A549 (cell line): Measurements from ENCODE around the gene DHTKD1. TPM values are rescaled to one million over a fixed set of nuclear protein-coding genes. Genes with fewer than 3 reads are reported as not detected.
A peak's percentile ranks its signal among the peaks of the same experiment; 100 is the strongest.

Experiments used
- ATAC-seq, 2 experiments: fragments of 200-7000 bp in 1 of 2; fragments of >200 bp in 1 of 2; cut with Nextera tagmentation in 1 of 2; cut with Tn5 transposase in 1 of 2; 3 replicates each; pipeline versions ENCODE4 v1.8.0 to v1.9.1; 2018 to 2020; ENCODE audit warnings: mild to moderate bottlenecking in 1 of 2, moderate library complexity in 1 of 2
- CTCF ChIA-PET: fragments of 300-600 bp; sonication (Branson Sonifier 250); formaldehyde crosslinking; extraction: SDS; loops from one replicate; lab custom pipeline; 2021; ENCODE audit warnings: antibody characterized with exemption, inconsistent platforms; lab: Yijun Ruan, JAX
- POLR2A ChIA-PET: fragments of 350-600 bp; formaldehyde crosslinking; extraction: SDS; loops from one replicate; lab custom pipeline; 2021; ENCODE audit warnings: antibody characterized with exemption, inconsistent platforms; lab: Yijun Ruan, JAX
- DNase-seq, 2 experiments: peaks; one replicate each; pipeline versions ENCODE4 v3.0.0 to v3.0.0-alpha.2; 2011 to 2016; ENCODE audit warnings: low read depth in 1 of 2, low spot score in 1 of 2
- FAIRE-seq: peaks from 2 replicates; lab custom pipeline; 2011; peaks lifted over from hg19 to GRCh38; lab: Jason Lieb, UNC
- H3K27ac ChIP-seq, 2 experiments: fragments of >200 bp; sonication (Bioruptor Twin); formaldehyde crosslinking; 3 replicates each; pipeline ENCODE4 v1.5.1; 2016 to 2017
- H3K4me1 ChIP-seq: fragments of >200 bp; sonication (Bioruptor Twin); formaldehyde crosslinking; 3 replicates; pipeline ENCODE4 v1.6.1; 2016
- H3K4me2 ChIP-seq: fragments of >200 bp; sonication (Bioruptor Twin); formaldehyde crosslinking; 3 replicates; pipeline ENCODE4 v1.6.1; 2016
- H3K4me3 ChIP-seq: fragments of >200 bp; sonication (Bioruptor Twin); formaldehyde crosslinking; 3 replicates; pipeline ENCODE4 v1.5.1; 2016
- H3K9me3 ChIP-seq: fragments of >200 bp; sonication (Bioruptor Twin); formaldehyde crosslinking; 3 replicates; pipeline ENCODE4 v1.6.1; 2016
- BCL3 ChIP-seq: fragments of >200 bp; sonication (Bioruptor Twin); formaldehyde crosslinking; IDR thresholded peaks from 3 replicates; pipeline ENCODE4 v1.6.1; 2016
- CBX2 ChIP-seq: fragments of 200-600 bp; sonication (generic); IDR thresholded peaks from 2 replicates; pipeline ENCODE4 v1.6.1; 2016; ENCODE audit warnings: low read depth, mild to moderate bottlenecking, borderline replicate concordance
- CBX8 ChIP-seq: fragments of 200-600 bp; sonication (generic); IDR thresholded peaks from 2 replicates; pipeline ENCODE4 v1.6.1; 2016
- CEBPB ChIP-seq, 2 experiments: fragments of >200 bp in 1 of 2; sonication (Bioruptor Twin) in 1 of 2; formaldehyde crosslinking in 1 of 2; IDR thresholded peaks; 2 replicates each; pipeline ENCODE4 v1.6.1; 2012 to 2016
- CHD2 ChIP-seq: fragments of 150-350 bp; IDR thresholded peaks from 2 replicates; pipeline ENCODE4 v1.6.1; 2014; ENCODE audit warnings: low read length; ENCODE audit not compliant: partially characterized antibody
- CTCF ChIP-seq: fragments of >200 bp; sonication (Bioruptor Twin); formaldehyde crosslinking; IDR thresholded peaks from 3 replicates; pipeline ENCODE4 v1.5.1; 2016
- E2F6 ChIP-seq: IDR thresholded peaks from 2 replicates; pipeline ENCODE4 v1.6.1; 2012; ENCODE audit warnings: low read depth, borderline replicate concordance
- FOSL2 ChIP-seq, 2 experiments: fragments of 450-650 bp in 1 of 2; fragments of >200 bp in 1 of 2; sonication (Bioruptor Twin) in 1 of 2; formaldehyde crosslinking; IDR thresholded peaks; 2 replicates each; pipeline versions ENCODE4 v1.5.0 to v1.6.1; 2016 to 2020; ENCODE audit warnings: mild to moderate bottlenecking in 1 of 2, moderate library complexity in 1 of 2
- HMGXB4 ChIP-seq: fragments of 250-450 bp; sonication (Bioruptor Pico); IDR thresholded peaks from 2 replicates; pipeline ENCODE4 v1.5.0; 2021; ENCODE audit warnings: mild to moderate bottlenecking, moderate library complexity, borderline replicate concordance
- HOXB5 ChIP-seq: fragments of 250-450 bp; sonication (Bioruptor Pico); IDR thresholded peaks from 2 replicates; pipeline ENCODE4 v1.5.0; 2020; ENCODE audit warnings: mild to moderate bottlenecking, moderate library complexity
- KDM1A ChIP-seq: fragments of 200-600 bp; sonication (generic); IDR thresholded peaks from 2 replicates; pipeline ENCODE4 v1.6.1; 2016; ENCODE audit warnings: low read depth, mild to moderate bottlenecking
- MAFK ChIP-seq: fragments of 450-650 bp; IDR thresholded peaks from 2 replicates; pipeline ENCODE4 v1.6.1; 2014; ENCODE audit not compliant: partially characterized antibody
- NPAS2 ChIP-seq: fragments of 250-450 bp; sonication (Bioruptor Pico); IDR thresholded peaks from 2 replicates; pipeline ENCODE4 v1.8.0; 2022; ENCODE audit warnings: mild to moderate bottlenecking, moderate library complexity, borderline replicate concordance
- POLR2A ChIP-seq: IDR thresholded peaks from 2 replicates; pipeline ENCODE4 v1.6.1; 2012; ENCODE audit warnings: mild to moderate bottlenecking, low read length
- RFX5 ChIP-seq: fragments of 450-650 bp; IDR thresholded peaks from 2 replicates; pipeline ENCODE4 v1.7.1; 2014; ENCODE audit warnings: antibody characterized with exemption, mild to moderate bottlenecking, moderate library complexity
- SREBF2 ChIP-seq: fragments of 450-650 bp; IDR thresholded peaks from 2 replicates; pipeline ENCODE4 v1.6.1; 2014; ENCODE audit warnings: mild to moderate bottlenecking, moderate library complexity
- USF2 ChIP-seq: fragments of 450-650 bp; IDR thresholded peaks from 2 replicates; pipeline ENCODE4 v1.6.1; 2014; ENCODE audit warnings: antibody characterized with exemption
- ZC3H11A ChIP-seq: fragments of 450-650 bp; IDR thresholded peaks from 2 replicates; pipeline ENCODE4 v1.6.1; 2014; ENCODE audit warnings: antibody characterized with exemption, mild to moderate bottlenecking
- ZNF302 ChIP-seq: fragments of 250-450 bp; sonication (Bioruptor Pico); IDR thresholded peaks from 2 replicates; pipeline ENCODE4 v1.9.0; 2021; ENCODE audit warnings: inconsistent platforms, mild to moderate bottlenecking, moderate library complexity
- ZSCAN20 ChIP-seq: fragments of 250-450 bp; sonication (Bioruptor Pico); IDR thresholded peaks from 2 replicates; pipeline ENCODE4 v1.8.0; 2022; ENCODE audit warnings: mild to moderate bottlenecking, moderate library complexity
- WGBS: methylation state at CpG from one replicate; pipeline ENCODE4 v1.1.6; 2017; ENCODE audit errors: missing lambda C conversion rate; 5-methylcytosine and 5-hydroxymethylcytosine counted together
- polyA plus RNA-seq, 4 experiments: library from polyadenylated mRNA; depleted of rRNA in 3 of 4; stranded (reverse); fragments of >200 nt; fragmentation: RNase III in 1 of 4; extraction: RNeasy Plus Mini Kit Qiagen cat#74134 plus additional on column Dnase treatment in 1 of 4; gene quantifications; 2 replicates in 3 of 4; 3 replicates in 1 of 4; pipeline ENCODE4 v1.2.3, GENCODE V29; 2011 to 2017

DHTKD1 gene
- polyA plus RNA-seq, 2 of the 4 experiments (the other 2 are of a cell fraction), result 11.9 to 23.0 TPM

GRCh38 chr10:12077580-12078180 lies 8.9 kb downstream of the DHTKD1 start (continued):
- TF ChIP-seq BCL3, result no peak

GRCh38 chr10:12081470-12081869 lies 12.7 kb downstream of the DHTKD1 start:
- CTCF ChIA-PET, result interaction anchor here (1.1 kb wide), 1 partner anchor 323 kb away, joined by 3 read pairs; no protein-coding TSS in a partner anchor
- no peak for FAIRE-seq

More at GRCh38 chr10:12081470-12081869, 12.7 kb downstream of the DHTKD1 start:
- ATAC-seq (peak in 1 of 2 experiments; percentile 26; a peak in 1 of 6 replicates), DNase-seq (no peak)
- POLR2A ChIA-PET, result no interaction called here
- H3K4me2 ChIP-seq, result no peak overlapping the region
- H3K4me3 ChIP-seq, result no peak overlapping the region
- 0 out of 6 replicates have a peak overlapping the region, but pooled peaks of 1 of the 2 experiments have one; percentile 14 for H3K27ac ChIP-seq
- 76% methylated on average over 6 of the region's 8 CpGs for WGBS
- H3K9me3 ChIP-seq, result no peaks in the 10 kb centered on the region
- H3K4me1 ChIP-seq, result peaks cover 12% of the 10 kb centered on the region; the same call in 2 of the 3 replicates
- TF ChIP-seq KDM1A (no peak), POLR2A (no peak), CHD2 (no peak), RFX5 (no peak), USF2 (no peak), ZC3H11A (no peak), CEBPB (IDR thresholded peaks at IDR 0.05) (no peak), CBX2 (no peak), CBX8 (no peak), CTCF (no peak), HOXB5 (CRISPR knock-in tag) (no peak), E2F6 (no peak), MAFK (no peak), FOSL2 (IDR thresholded peaks at IDR 0.05) (no peak), FOSL2 (CRISPR knock-in tag; IDR thresholded peaks at IDR 0.05) (no peak), HMGXB4 (no peak), NPAS2 (CRISPR knock-in tag) (no peak), ZNF302 (no peak), ZSCAN20 (CRISPR knock-in tag) (no peak), SREBF2 (no peak)
